Parathyroid adenoma (tissue), 2 donors: ENCODE results near the gene ECHS1.

Experiments used
- H2AFZ ChIP-seq: fragments of 300-600 bp; sonication (generic); one replicate; pipeline ENCODE4 v1.7.0; 2017; ENCODE audit warnings: antibody characterized with exemption, mild to moderate bottlenecking
- H3K27ac ChIP-seq: fragments of 300-600 bp; sonication (generic); one replicate; pipeline ENCODE4 v1.7.0; 2017
- H3K27me3 ChIP-seq: fragments of 300-600 bp; sonication (generic); one replicate; pipeline ENCODE4 v1.7.0; 2017; ENCODE audit warnings: low read length; ENCODE audit not compliant: control insufficient read depth, insufficient read depth
- H3K36me3 ChIP-seq: fragments of 300-600 bp; sonication (generic); one replicate; pipeline ENCODE4 v1.7.0; 2017; ENCODE audit warnings: low read length; ENCODE audit not compliant: control insufficient read depth, insufficient read depth
- H3K4me1 ChIP-seq: fragments of 300-600 bp; sonication (generic); one replicate; pipeline ENCODE4 v1.7.0; 2017; ENCODE audit warnings: control low read depth
- H3K4me2 ChIP-seq: fragments of 300-600 bp; sonication (generic); one replicate; pipeline ENCODE4 v1.7.0; 2017; ENCODE audit warnings: low read length
- H3K4me3 ChIP-seq: fragments of 300-600 bp; sonication (generic); one replicate; pipeline ENCODE4 v1.7.0; 2017; ENCODE audit warnings: low read depth, low read length
- H3K79me2 ChIP-seq: fragments of 300-600 bp; sonication (generic); one replicate; pipeline ENCODE4 v1.7.0; 2017; ENCODE audit warnings: control low read depth
- H3K9ac ChIP-seq: fragments of 300-600 bp; sonication (generic); one replicate; pipeline ENCODE4 v1.7.0; 2017; ENCODE audit warnings: mild to moderate bottlenecking
- H3K9me3 ChIP-seq: fragments of 300-600 bp; sonication (generic); one replicate; pipeline ENCODE4 v1.7.0; 2017; ENCODE audit warnings: low read length; ENCODE audit not compliant: control insufficient read depth
- TF ChIP-seq, protein P1 (sequence below): fragments of 300-600 bp; sonication (generic); IDR thresholded peaks from one replicate; pipeline ENCODE4 v1.7.0; 2017; ENCODE audit warnings: antibody characterized with exemption, mild to moderate bottlenecking
- donor health status: primary hyperparathyroidism.

ECHS1 gene

DNA sequence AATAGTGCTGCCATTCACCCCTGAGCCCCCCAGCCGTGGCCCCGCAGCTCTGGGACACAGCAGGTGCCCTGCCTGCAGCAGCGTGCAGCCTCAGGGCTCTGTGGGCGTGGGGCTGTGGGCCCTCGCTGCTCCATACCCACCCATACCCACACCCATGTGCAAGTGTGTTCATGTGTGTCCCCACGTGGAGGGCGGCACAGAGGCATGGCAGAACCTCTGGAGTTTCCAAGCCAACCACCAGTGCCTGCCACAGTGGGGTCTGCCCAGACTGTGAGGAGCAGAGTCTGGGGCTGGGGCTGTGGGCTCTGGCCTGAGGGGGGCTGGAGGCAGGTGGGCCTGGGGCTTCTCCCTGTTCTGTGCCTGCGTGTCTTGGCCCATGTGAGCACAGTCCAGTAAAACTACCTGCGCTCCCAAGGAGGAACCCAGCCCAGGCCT, 23.6 kb downstream of the ECHS1 start:
- Histone ChIP-seq H3K27ac (no peak overlapping the region), H3K4me2 (no peak overlapping the region), H3K4me3 (no peak overlapping the region), H3K27me3 (no peaks in the 10 kb centered on the region), H3K36me3 (no peaks in the 10 kb centered on the region), H3K9me3 (no peaks in the 10 kb centered on the region), H3K9ac (no peak overlapping the region), H3K4me1 (no peaks in the 10 kb centered on the region), H3K79me2 (no peaks in the 10 kb centered on the region), H2AFZ (no peak overlapping the region)
- TF ChIP-seq, protein P1, sequence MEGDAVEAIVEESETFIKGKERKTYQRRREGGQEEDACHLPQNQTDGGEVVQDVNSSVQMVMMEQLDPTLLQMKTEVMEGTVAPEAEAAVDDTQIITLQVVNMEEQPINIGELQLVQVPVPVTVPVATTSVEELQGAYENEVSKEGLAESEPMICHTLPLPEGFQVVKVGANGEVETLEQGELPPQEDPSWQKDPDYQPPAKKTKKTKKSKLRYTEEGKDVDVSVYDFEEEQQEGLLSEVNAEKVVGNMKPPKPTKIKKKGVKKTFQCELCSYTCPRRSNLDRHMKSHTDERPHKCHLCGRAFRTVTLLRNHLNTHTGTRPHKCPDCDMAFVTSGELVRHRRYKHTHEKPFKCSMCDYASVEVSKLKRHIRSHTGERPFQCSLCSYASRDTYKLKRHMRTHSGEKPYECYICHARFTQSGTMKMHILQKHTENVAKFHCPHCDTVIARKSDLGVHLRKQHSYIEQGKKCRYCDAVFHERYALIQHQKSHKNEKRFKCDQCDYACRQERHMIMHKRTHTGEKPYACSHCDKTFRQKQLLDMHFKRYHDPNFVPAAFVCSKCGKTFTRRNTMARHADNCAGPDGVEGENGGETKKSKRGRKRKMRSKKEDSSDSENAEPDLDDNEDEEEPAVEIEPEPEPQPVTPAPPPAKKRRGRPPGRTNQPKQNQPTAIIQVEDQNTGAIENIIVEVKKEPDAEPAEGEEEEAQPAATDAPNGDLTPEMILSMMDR: no peak

DNA sequence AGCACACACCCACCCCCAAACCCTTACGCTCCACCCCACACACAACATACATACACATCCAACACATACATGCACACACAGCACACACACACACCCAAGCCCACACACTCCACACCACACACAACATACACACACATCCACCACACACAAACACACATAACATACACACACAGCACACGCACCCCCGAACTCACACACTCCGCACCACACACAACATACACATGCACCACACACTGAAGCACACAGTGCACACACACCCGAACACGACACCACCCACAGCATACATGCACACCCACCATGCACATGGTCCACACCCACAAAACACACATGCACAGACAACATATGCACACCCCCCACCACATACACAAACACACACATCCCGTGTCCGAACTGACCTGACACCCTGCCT, 24.0 kb downstream of the ECHS1 start:
- Histone ChIP-seq H3K4me3 (no peak overlapping the region), H3K4me1 (no peaks in the 10 kb centered on the region), H3K27me3 (no peaks in the 10 kb centered on the region), H3K4me2 (no peak overlapping the region), H3K9me3 (no peaks in the 10 kb centered on the region), H3K36me3 (no peaks in the 10 kb centered on the region), H3K27ac (no peak overlapping the region), H2AFZ (no peak overlapping the region), H3K9ac (no peak overlapping the region), H3K79me2 (no peaks in the 10 kb centered on the region)
- TF ChIP-seq, protein P1: no peak

GRCh38 chr10:133347710-133348517, 25.2 kb downstream of the ECHS1 start:
- no peak overlapping the region for H3K4me3 ChIP-seq
- no peaks in the 10 kb centered on the region for H3K36me3 ChIP-seq
- no peaks in the 10 kb centered on the region for H3K27me3 ChIP-seq
- H2AFZ ChIP-seq: no peak overlapping the region
- H3K4me1 ChIP-seq: no peaks in the 10 kb centered on the region
- H3K9ac ChIP-seq: no peak overlapping the region
- no peaks in the 10 kb centered on the region for H3K79me2 ChIP-seq
- no peak overlapping the region for H3K27ac ChIP-seq
- TF ChIP-seq, protein P1: no peak
- H3K9me3 ChIP-seq: no peaks in the 10 kb centered on the region
- H3K4me2 ChIP-seq: no peak overlapping the region

DNA sequence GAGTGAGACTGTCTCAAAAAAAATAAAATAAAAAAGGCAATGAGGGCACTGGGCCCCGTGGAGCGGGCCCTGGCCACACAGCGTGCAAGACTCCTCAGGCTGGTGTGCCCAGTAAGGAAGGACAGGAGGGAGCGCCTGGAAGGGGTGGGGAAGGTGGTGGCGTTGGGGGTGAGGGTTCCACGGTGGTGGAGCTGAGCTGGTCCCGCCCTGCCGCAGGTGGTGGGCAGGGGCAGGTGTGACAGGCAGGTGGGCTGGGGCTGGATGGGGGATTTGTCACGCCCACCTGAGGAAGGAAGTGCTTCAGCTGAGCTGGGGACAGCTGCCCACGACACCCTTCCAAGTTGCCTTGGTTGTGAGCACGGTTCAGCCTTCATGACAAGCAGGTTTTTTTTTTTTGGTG, 26.7 kb downstream of the ECHS1 start:
- Histone ChIP-seq H3K4me2 (no peak overlapping the region), H3K9me3 (no peaks in the 10 kb centered on the region), H3K9ac (no peak overlapping the region), H3K36me3 (no peaks in the 10 kb centered on the region), H2AFZ (no peak overlapping the region), H3K79me2 (no peaks in the 10 kb centered on the region), H3K27me3 (no peaks in the 10 kb centered on the region), H3K27ac (no peak overlapping the region), H3K4me1 (no peaks in the 10 kb centered on the region), H3K4me3 (no peak overlapping the region)
- TF ChIP-seq, protein P1: no peak

- Histone ChIP-seq H3K9ac (no peak overlapping the region), H3K4me1 (no peaks in the 10 kb centered on the region), H3K9me3 (no peaks in the 10 kb centered on the region), H2AFZ (no peak overlapping the region), H3K36me3 (no peaks in the 10 kb centered on the region), H3K27me3 (no peaks in the 10 kb centered on the region), H3K4me2 (no peak overlapping the region), H3K79me2 (no peaks in the 10 kb centered on the region), H3K27ac (no peak overlapping the region), H3K4me3 (no peak overlapping the region)
- TF ChIP-seq, protein P1: no peak
These were observed 28.9 kb downstream of the ECHS1 start for GRCh38 chr10:133344236-133344635.
